GM12864 (cell line): Measurements from ENCODE around the gene TRAF2.

Experiments used
- DNase-seq: peaks from one replicate; pipeline ENCODE4 v3.0.0-alpha.2; 2011; ENCODE audit warnings: low read depth
- H3K4me3 ChIP-seq: 2 replicates; pipeline ENCODE4 v1.5.1; 2011; ENCODE audit warnings: mild to moderate bottlenecking, low read depth, low read length, control low read depth
- TF ChIP-seq, protein P1 (sequence below): IDR thresholded peaks from 2 replicates; pipeline ENCODE4 v1.5.1; 2011; ENCODE audit warnings: low read depth, mild to moderate bottlenecking, moderate library complexity, low read length, control low read depth, inconsistent platforms; ENCODE audit errors: missing control alignments

Gene TRAF2

DNA sequence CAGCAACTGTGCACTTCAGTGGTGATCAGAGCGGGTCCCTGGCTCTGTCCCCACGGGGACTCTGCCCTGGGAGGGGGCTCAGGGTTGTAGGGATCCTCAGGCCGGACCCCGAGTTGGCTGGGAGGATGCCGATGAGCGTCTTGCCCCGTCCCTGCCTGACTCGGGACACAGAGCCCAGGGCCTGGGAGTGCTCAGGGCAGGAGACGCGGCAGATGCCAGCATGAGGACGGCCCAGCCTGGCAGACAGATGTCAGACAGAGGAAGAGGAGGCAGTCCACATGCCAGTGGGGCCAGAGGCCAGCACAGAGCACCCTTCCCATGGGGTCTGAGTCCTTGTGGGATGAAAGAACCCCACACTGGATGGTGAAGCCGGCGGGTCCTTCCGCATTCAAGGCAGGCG, 77.0 kb downstream of the TRAF2 start:
- no peak for DNase-seq
- TF ChIP-seq, protein P1, sequence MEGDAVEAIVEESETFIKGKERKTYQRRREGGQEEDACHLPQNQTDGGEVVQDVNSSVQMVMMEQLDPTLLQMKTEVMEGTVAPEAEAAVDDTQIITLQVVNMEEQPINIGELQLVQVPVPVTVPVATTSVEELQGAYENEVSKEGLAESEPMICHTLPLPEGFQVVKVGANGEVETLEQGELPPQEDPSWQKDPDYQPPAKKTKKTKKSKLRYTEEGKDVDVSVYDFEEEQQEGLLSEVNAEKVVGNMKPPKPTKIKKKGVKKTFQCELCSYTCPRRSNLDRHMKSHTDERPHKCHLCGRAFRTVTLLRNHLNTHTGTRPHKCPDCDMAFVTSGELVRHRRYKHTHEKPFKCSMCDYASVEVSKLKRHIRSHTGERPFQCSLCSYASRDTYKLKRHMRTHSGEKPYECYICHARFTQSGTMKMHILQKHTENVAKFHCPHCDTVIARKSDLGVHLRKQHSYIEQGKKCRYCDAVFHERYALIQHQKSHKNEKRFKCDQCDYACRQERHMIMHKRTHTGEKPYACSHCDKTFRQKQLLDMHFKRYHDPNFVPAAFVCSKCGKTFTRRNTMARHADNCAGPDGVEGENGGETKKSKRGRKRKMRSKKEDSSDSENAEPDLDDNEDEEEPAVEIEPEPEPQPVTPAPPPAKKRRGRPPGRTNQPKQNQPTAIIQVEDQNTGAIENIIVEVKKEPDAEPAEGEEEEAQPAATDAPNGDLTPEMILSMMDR = no peak
- no peak overlapping the region for H3K4me3 ChIP-seq

DNA sequence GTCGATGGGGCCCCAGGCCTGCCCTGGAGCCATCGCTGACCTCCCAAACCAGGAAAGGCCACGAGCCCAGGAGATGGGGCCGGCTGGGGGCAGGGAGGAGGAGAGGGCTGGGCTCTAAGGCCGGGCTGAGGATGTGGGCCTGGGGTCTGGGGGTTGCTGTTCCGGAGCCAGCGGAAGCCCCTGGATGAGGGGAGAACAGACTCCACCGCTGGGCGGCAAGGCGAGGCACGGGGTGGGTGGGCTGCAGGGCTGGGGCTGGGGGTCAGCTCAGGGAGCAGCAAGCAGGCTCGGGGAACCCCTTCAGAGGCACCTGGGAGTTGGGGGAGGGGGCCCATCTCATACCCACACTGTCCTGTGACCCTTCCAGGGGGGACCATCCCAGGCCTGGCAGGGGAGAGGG, 77.4 kb downstream of the TRAF2 start:
- TF ChIP-seq, protein P1 = no peak
- no peak for DNase-seq
- no peak overlapping the region for H3K4me3 ChIP-seq

DNA sequence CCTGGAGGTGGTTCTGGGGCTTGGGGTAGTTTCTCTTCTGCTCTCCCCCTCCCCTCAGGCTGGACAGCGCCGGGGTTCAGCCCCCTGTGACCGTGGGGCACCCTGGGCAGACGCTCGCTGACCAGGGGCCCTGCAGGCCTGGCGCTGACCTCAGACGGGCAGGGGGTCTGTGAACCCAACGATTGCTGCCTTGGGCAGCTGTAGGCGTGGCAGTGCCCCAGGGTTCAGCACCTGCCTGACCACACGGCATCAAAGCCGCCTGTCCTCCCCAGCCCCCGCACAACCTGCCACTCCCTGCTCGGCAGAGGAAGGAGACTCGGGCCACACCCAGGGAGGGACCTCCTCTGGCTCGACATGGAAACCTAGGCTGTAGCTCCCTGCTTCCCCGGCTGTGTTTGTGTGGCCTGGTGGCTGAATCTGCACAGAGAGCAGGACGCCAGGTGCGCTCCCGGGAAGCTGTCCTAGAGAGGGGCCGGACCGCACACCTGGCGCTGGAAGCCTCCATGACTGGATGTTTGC, 77.9 kb downstream of the TRAF2 start:
- TF ChIP-seq, protein P1 = no peak
- no peak overlapping the region for H3K4me3 ChIP-seq
- no peak for DNase-seq

DNA sequence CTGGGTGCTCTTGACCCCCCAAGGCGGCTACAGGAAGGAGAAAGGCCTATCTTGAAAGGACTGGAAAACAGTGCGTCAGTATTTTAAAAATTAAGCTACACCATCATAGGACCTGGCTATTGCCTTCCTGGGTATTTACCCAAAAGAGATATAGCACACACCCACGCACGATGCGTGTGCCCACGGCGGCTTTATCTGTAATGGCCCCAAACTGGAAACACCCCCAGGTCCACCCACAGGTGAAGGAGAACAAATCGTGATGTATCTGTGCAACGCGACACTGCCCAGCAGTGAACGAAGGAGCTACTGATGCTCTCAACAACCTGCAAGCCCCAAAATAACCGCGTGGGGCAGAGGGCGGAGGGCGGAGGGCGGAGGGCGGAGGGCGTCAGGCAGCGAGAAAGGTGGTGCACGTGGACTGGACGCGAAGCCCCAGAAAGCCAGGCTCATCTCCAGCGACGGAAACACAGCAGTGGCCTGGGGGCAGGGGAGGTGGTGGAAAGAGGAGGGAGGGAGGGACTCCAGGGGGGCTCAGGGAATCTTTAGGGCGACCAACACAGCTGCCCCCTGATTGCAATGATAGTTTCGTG, 78.6 kb downstream of the TRAF2 start:
- H3K4me3 ChIP-seq = no peak overlapping the region
- TF ChIP-seq, protein P1 = no peak
- DNase-seq = no peak

DNA sequence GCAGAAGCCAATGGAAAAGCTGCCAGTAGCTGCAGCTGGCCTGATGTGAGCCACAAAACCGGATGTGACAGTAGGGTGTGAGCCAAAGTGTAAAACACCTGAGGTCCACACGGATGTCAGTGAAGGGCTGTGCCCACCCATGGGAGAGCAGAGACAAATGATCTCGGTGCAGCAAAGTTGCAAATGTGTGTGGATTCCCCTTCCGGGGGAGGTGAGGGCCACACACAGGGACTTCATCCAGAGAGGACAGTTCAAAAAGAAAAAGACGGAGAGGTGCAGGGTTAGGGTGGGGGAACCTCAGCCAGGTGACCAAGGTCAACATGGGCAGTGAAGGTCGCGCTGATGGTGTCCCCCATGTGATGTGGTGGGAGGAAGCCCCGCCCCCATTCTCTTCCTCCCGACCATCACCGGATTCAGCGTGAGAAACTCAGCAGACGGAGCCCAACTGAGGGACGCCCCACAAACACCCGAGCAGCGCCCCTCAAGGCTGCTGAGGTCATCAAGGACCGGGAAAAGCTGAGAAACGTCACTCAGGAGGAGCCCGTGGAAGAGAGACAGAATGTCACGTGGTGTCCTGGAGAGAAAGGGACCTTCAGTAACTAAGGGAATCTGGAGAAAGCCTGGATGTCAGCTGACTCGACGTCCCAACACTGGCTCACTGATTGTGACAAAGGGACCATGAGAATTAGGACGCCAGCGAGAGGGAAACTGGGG, 79.6 kb downstream of the TRAF2 start:
- H3K4me3 ChIP-seq = no peak overlapping the region
- no peak for DNase-seq
- TF ChIP-seq, protein P1 = no peak

DNA sequence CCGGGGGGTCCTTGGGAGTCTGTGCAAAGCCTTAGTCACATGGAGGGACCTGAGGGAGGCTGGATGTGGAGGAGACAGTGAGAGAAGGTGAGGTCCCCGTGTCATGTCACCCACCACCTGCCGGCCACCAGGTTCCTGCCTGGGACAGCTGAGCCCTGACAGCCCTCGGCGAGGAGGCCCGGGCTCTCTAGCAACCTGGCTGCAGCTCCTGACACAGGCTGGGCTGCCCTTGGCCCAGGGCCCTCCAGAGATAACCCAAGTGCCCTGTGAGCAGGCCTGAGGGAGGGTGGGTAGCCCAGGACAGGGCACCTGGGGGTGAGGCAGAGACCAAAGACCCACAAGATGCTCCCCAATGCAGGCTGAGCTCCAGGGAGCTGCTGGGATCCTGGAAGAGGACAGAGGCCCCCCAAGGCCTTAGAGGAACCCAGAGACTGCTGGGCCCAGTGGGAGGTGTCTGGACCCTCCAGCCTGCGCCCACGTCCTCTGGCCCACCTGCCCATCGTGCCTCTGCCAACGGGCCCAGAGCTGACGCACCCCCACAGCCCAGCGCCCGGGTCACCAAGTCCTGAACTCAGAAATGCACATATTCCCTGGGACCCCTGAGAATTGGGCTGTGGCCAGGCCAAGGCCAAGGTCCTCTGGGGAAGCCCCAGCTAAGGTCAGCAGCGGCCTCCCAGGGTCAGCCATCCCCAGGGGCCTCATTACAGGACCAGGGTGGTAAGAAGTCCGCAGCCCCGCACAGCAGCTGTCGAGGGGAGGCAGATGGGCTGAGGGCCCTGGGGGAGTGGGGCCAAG, 82.2 kb downstream of the TRAF2 start:
- H3K4me3 ChIP-seq = no peak overlapping the region
- no peak for DNase-seq
- TF ChIP-seq, protein P1 = no peak
